Measurements from ENCODE around the gene OR51G1.
"Not testable (repeated sequence)": the region's sequence is repeated elsewhere in the genome, so short reads cannot be mapped to it uniquely, and the experiment has no call there.

The OR51G1 gene

GRCh38 chr11:4924239-4924638 lies at the start of gene OR51G1:
Gene OR51G1, minus strand, starts transcription at chr11:4924339. Its CDS starts 0 bp downstream, at chr11:4924339.
- DNase-seq (ENCODE audit: low read depth): no peak

DNA sequence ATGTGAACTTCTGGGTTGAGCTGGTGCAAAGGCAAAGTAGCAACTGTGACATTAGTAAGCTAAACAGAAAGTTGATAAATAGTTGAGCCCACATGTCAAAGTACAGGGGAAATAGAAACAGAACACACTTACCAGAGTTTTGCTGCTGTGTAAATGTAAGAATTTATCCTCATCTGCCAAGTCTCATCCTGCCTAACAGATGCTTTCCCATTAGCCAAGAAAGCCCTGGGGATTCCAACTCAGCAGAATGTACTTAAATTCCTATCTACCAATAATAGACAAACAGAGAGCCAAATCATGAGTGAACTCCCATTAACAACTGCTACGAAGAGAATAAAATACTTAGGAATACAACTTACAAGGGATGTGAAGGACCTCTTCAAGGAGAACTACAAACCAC lies 38.7 kb upstream of the OR51G1 start:
- DNase-seq (ENCODE audit: low read depth): no peak

DNA sequence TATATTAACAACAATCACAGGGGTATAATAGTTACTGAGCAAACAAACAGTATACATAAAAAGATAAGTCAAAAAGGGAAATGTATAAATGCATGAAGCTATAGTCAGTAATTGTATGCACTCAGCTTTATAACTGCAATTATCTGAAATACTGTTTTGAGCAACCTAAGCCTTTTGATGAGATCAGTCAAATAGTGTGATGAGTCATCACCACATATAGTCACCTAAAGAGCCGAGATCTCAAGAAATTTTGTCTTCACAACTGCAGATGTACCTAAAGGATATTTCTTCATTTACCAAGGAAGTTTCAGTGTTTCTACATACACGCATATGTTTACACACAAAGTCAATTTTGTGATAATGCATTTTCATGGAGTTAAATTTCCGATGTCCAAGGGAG lies 36.7 kb upstream of the OR51G1 start:
- DNase-seq (ENCODE audit: low read depth): no peak

GRCh38 chr11:4957396-4957795 lies 33.3 kb upstream of the OR51G1 start:
- no peak for DNase-seq (ENCODE audit: low read depth)

DNA sequence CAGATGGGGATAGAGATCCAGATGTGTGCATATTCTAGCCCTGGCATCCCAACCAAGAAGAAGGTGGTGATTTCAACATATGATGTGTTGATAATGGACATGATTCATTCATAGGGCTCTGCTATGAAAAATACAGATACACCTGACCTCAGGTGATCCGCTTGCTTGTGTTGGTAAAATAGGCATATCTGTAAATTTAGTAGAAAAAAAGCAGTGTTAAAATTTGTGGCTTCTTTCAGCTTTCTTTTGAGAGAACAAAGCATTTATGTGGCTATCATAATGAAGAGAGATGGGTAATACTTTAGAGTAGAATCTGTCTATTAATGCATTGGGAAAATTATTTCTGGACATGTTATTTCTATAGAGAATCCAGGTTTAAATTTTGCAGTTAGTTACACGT lies 31.5 kb upstream of the OR51G1 start, which contains the start of gene OR51A2:
OR51A2 (minus strand) TSS at position 101 of the 400 bp plus-strand sequence; CDS start at position 101, 0 bp downstream.
- not testable (repeated sequence) for DNase-seq (ENCODE audit: low read depth)

- no peak for DNase-seq (ENCODE audit: low read depth)
Measured at GRCh38 chr11:4947505-4947904, 23.4 kb upstream of the OR51G1 start, which contains the start of gene OR51A4. Gene OR51A4, minus strand, starts transcription at chr11:4947605. Its CDS starts 505 bp downstream, at chr11:4947100.

- DNase-seq (ENCODE audit: low read depth): no peak
Measured at GRCh38 chr11:4936745-4937144, 12.6 kb upstream of the OR51G1 start.

DNA sequence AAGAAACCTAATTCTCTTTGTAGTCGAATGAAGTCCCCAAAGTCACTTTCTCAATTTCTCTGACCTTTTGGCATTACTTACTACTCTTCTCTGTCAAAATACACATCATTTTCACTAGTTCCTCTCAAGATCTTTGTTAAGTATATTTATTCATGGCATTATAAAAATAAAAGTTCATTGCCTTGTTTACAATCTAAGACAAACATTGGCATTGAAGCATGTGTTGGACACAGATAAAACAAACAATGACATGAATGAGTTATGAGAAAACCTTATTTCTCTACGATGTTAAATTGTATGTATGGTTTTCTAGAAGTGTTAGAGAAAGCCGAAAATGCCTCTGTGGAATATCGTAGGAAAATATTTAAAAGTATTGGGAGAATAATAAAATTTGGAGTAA lies 8.6 kb upstream of the OR51G1 start:
- DNase-seq (ENCODE audit: low read depth): no peak

- DNase-seq (ENCODE audit: low read depth): no peak
Measured at GRCh38 chr11:4926608-4927007, 2.5 kb upstream of the OR51G1 start.

- DNase-seq (ENCODE audit: low read depth): no peak
Measured at GRCh38 chr11:4922304-4922703, 1.8 kb downstream of the OR51G1 start.

DNA sequence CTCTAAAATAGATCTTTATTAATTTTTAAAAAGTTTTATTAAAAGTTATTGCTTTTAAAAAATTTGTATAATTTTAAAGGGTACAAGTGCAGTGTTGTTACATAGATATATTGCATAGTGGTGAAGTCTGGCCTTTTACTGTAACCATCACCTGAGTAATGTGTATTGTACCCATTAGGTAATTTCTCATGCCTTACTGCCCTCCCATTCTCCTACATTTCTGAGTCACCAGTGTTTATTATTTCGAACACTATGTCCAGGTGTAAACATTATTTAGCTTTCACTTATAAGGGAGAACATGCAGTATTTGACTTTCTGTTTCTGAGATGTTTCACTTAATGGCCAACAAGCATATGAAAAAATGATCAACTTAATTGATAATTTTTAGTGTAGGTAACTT lies 2.3 kb downstream of the OR51G1 start:
- no peak for DNase-seq (ENCODE audit: low read depth)

DNA sequence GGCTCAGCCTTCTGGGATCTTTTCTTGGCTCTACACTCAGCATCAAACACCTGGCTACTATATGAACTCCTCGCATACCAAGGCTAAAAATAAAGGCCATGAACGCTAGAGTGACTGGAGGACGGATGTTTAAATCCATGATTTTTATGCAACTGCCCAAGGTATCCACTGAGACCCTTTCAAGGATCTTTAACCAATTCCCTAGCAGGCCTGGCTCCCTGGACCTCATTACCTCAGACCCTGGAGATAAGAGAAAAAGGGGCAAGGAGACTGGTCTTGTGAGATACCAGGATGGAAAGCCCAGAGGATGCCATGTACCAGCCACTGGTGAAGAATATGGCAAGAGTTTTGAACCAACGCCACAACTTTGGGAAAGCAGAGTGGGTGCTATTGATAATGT lies 4.9 kb downstream of the OR51G1 start, which contains the start of gene OR51G2:
OR51G2 (minus strand) TSS at position 101 of the 400 bp plus-strand sequence. CDS start 3,687 bp downstream, outside the sequence.
- no peak for DNase-seq (ENCODE audit: low read depth)

DNA sequence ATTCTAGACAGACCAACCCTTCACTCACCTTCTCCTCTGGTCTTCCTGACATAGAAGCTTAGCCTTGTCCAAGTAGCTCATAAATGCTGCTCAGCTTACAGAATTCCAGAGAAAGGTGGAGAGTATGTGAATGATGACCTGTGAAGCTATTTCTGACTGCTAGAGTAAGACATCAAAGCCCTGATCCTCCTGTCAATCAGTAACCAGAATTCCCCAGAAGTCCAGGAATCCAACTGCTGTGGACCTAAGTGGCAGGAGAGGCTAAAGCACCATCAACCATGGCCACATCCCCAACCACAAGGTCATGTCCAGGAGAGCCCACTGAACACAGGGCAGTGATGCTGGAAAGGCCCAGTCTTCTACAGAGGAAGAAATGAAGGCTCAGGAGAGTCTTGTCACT lies 7.6 kb downstream of the OR51G1 start:
- no peak for DNase-seq (ENCODE audit: low read depth)

DNA sequence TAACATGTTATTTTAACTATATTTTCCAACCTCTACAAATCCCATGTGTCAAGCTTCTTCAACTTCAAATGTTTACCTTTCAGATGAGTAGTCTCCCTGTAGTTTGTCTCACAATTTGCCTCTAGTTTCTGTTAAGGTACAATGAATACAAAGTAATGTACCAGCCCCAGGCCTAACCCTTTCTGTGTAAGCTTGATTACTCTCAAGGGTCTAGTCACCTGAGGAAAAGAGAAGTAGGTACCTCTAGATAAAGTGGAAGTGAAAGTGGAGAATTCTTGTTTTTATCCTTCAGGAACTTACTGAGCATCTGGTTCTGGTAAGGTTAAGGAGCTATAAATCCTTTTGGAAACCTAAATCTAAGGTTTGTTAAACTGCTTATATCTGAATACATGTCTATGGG lies 20.7 kb downstream of the OR51G1 start, which contains the start of gene OR51A7:
OR51A7 (plus strand) TSS at position 300 of the 400 bp plus-strand sequence. CDS start 3,587 bp downstream, outside the sequence.
- no peak for DNase-seq (ENCODE audit: low read depth)

GRCh38 chr11:4891996-4892640 lies 32.0 kb downstream of the OR51G1 start:
- peak; percentile 56 for DNase-seq (ENCODE audit: low read depth)

DNA sequence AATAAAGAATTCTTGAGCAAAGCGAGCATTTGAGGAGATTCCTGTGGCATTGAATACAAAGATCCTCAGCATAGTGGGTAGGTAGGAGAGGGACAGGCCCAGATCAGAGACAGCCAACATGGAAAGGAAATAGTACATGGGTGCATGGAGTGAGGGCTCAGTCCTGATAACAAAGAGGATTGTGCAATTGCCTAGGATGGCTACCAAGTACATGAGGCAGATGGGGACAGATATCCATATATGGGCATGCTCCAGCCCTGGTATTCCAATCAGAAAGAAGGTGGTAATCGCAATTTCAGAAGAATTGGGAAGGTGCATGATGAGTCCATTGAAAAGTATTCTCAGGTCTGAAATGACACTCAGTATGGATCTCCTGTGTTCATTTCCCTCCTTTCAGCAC lies 33.9 kb downstream of the OR51G1 start:
- DNase-seq (ENCODE audit: low read depth): no peak

GRCh38 chr11:4887591-4887990 lies 36.5 kb downstream of the OR51G1 start:
- DNase-seq (ENCODE audit: low read depth): no peak

DNA sequence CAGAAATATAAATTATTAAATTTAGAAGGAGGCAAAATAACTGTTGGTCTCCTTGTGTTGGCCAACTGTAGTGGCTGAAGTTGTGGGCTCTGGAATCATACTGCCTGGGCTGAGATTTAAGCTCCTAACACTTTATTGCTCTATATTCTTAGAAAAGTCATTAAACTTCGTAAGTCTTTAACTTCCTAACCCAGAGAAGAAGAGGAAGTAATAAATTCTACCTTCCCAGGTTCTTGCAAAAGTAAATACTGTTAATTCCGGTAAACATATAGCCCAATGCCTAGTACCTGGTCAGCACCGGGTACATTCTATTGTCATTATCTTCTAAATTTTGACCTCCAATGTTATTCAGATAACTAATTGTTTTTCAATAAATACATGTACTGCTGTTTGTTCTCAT lies 38.0 kb downstream of the OR51G1 start:
- DNase-seq (ENCODE audit: low read depth): no peak

DNA sequence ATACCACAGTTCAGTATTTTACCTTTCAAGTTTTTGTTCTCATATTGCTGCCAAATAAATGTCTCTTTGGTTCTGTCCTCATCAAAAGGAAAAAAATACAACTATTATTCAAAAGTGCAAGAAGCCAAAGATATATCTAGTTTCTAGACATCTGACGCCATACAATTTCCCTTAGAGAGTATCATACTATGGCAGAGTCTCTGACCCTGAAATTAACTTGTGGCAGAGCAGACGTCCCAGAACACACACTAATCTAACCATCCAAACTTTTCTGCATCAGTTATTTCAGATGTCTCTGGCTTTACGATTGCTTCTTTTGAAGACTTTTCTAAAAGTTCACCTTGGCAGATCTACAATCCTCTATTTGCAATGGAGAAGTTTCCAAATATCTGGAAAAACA lies 39.8 kb downstream of the OR51G1 start:
- no peak for DNase-seq (ENCODE audit: low read depth)

- DNase-seq (ENCODE audit: low read depth): no peak
Measured at GRCh38 chr11:4882543-4882942, 41.6 kb downstream of the OR51G1 start.

- no peak for DNase-seq (ENCODE audit: low read depth)
Measured at GRCh38 chr11:4881860-4882500, 42.2 kb downstream of the OR51G1 start, which contains the start of gene OR51T1. Gene OR51T1, plus strand, starts transcription at chr11:4881900. Its CDS starts 0 bp downstream, at chr11:4881900.

- DNase-seq (ENCODE audit: low read depth): no peak
Measured at GRCh38 chr11:4881188-4881587, 43.0 kb downstream of the OR51G1 start.
